Endothelial cell (in vitro differentiated cells): ENCODE results near the gene CEMIP2. TPM values are rescaled to one million over a fixed set of nuclear protein-coding genes. Genes with fewer than 3 reads are reported as not detected.

ENCODE experiments used
- DNase-seq: peaks from one replicate; pipeline ENCODE4 v3.0.0; 2021; ENCODE audit warnings: low spot score
- H3K27ac Mint-ChIP-seq: one replicate; pipeline ENCODE4 v1.8.0; 2021; ENCODE audit warnings: mixed read lengths, inconsistent platforms; ENCODE audit not compliant: unreplicated experiment
- H3K27me3 Mint-ChIP-seq: one replicate; pipeline ENCODE4 v1.8.0; 2021; ENCODE audit warnings: mild to moderate bottlenecking, moderate library complexity, mixed read lengths, inconsistent platforms; ENCODE audit not compliant: unreplicated experiment
- H3K36me3 Mint-ChIP-seq: one replicate; pipeline ENCODE4 v1.8.0; 2021; ENCODE audit warnings: mild to moderate bottlenecking, low read depth, mixed read lengths, inconsistent platforms; ENCODE audit not compliant: unreplicated experiment
- H3K4me1 Mint-ChIP-seq: one replicate; pipeline ENCODE4 v1.8.0; 2021; ENCODE audit warnings: mild to moderate bottlenecking, mixed read lengths, inconsistent platforms; ENCODE audit not compliant: unreplicated experiment
- H3K4me3 Mint-ChIP-seq: one replicate; pipeline ENCODE4 v1.8.0; 2021; ENCODE audit warnings: mild to moderate bottlenecking, mixed read lengths, inconsistent platforms; ENCODE audit not compliant: unreplicated experiment
- H3K9me3 Mint-ChIP-seq: one replicate; pipeline ENCODE4 v1.8.0; 2021; ENCODE audit warnings: mixed read lengths, inconsistent platforms; ENCODE audit not compliant: unreplicated experiment
- total RNA-seq: library from RNA; stranded (reverse); fragmentation: NEBNext Ultra II Directional; extraction: Animal tissue kit (Norgen Biotek cat#: 25700); gene quantifications from one replicate; pipeline ENCODE4 v1.2.1, GENCODE V29; 2021; ENCODE audit not compliant: unreplicated experiment
- TF ChIP-seq, protein P1 (sequence below): fragments of 200-600 bp; sonication (generic); IDR thresholded peaks from one replicate; pipeline ENCODE4 v1.5.0; 2021; ENCODE audit warnings: antibody characterized with exemption; ENCODE audit not compliant: unreplicated experiment

Gene CEMIP2
- total RNA-seq, 1 donor from 2014 or later, result 112 TPM

GRCh38 chr9:71690063-71690688 is 78.1 kb downstream of the CEMIP2 start:
- no peak overlapping the region for H3K4me3 Mint-ChIP-seq
- H3K27me3 Mint-ChIP-seq, result no peaks in the 10 kb centered on the region
- TF ChIP-seq, protein P1, sequence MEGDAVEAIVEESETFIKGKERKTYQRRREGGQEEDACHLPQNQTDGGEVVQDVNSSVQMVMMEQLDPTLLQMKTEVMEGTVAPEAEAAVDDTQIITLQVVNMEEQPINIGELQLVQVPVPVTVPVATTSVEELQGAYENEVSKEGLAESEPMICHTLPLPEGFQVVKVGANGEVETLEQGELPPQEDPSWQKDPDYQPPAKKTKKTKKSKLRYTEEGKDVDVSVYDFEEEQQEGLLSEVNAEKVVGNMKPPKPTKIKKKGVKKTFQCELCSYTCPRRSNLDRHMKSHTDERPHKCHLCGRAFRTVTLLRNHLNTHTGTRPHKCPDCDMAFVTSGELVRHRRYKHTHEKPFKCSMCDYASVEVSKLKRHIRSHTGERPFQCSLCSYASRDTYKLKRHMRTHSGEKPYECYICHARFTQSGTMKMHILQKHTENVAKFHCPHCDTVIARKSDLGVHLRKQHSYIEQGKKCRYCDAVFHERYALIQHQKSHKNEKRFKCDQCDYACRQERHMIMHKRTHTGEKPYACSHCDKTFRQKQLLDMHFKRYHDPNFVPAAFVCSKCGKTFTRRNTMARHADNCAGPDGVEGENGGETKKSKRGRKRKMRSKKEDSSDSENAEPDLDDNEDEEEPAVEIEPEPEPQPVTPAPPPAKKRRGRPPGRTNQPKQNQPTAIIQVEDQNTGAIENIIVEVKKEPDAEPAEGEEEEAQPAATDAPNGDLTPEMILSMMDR, result no peak
- no peaks in the 10 kb centered on the region for H3K9me3 Mint-ChIP-seq
- H3K27ac Mint-ChIP-seq, result peak overlapping the region; percentile 16
- peaks cover 13% of the 10 kb centered on the region for H3K4me1 Mint-ChIP-seq
- peaks cover 33% of the 10 kb centered on the region for H3K36me3 Mint-ChIP-seq
- no peak for DNase-seq

GRCh38 chr9:71687676-71688075 is 80.6 kb downstream of the CEMIP2 start:
- peaks cover 22% of the 10 kb centered on the region for H3K36me3 Mint-ChIP-seq
- peaks cover 25% of the 10 kb centered on the region for H3K4me1 Mint-ChIP-seq
- no peak overlapping the region for H3K4me3 Mint-ChIP-seq
- no peaks in the 10 kb centered on the region for H3K27me3 Mint-ChIP-seq
- TF ChIP-seq, protein P1, result no peak
- H3K27ac Mint-ChIP-seq, result no peak overlapping the region
- DNase-seq, result no peak
- H3K9me3 Mint-ChIP-seq, result no peaks in the 10 kb centered on the region

- DNase-seq, result no peak
- Mint-ChIP-seq H3K27me3 (no peaks in the 10 kb centered on the region), H3K27ac (no peak overlapping the region), H3K4me1 (peaks cover 25% of the 10 kb centered on the region), H3K4me3 (peak overlapping the region; percentile 4), H3K9me3 (no peaks in the 10 kb centered on the region), H3K36me3 (peaks cover 22% of the 10 kb centered on the region)
- TF ChIP-seq, protein P1, result no peak
Measured at GRCh38 chr9:71685988-71686387, 82.3 kb downstream of the CEMIP2 start.

DNA sequence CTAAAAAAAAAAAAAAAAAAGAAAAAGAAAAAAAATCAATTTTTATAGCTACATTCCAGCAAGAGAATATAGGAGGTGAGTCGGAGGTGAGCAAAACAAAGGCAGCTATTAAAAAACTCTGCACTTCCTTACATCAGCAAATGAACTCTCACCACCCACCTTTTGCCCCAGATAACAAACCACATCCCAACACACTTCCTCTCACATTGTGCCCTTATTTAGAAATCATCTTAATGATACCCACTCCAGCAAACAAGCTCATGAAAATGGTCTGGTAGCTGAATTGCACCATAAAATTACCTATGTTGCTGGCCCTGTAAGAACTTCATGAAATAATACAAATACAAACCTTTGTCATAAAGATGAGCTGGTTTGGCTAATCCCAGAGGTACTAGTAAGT is 82.9 kb downstream of the CEMIP2 start:
- Mint-ChIP-seq H3K36me3 (peaks cover 20% of the 10 kb centered on the region), H3K27me3 (no peaks in the 10 kb centered on the region), H3K27ac (no peak overlapping the region), H3K9me3 (no peaks in the 10 kb centered on the region), H3K4me1 (peaks cover 25% of the 10 kb centered on the region), H3K4me3 (no peak overlapping the region)
- DNase-seq, result no peak
- TF ChIP-seq, protein P1, result no peak

- H3K4me1 Mint-ChIP-seq, result peaks cover 25% of the 10 kb centered on the region
- H3K36me3 Mint-ChIP-seq, result peaks cover 14% of the 10 kb centered on the region
Measured at GRCh38 chr9:71684566-71684965, 83.7 kb downstream of the CEMIP2 start.

More at GRCh38 chr9:71684566-71684965, 83.7 kb downstream of the CEMIP2 start:
- H3K27ac Mint-ChIP-seq, result no peak overlapping the region
- no peak overlapping the region for H3K4me3 Mint-ChIP-seq
- no peaks in the 10 kb centered on the region for H3K27me3 Mint-ChIP-seq
- no peaks in the 10 kb centered on the region for H3K9me3 Mint-ChIP-seq
- no peak for DNase-seq
- TF ChIP-seq, protein P1, result no peak
